ENCODE data around the gene PAMR1.

The PAMR1 gene

GRCh38 chr11:35486934-35487333 lies 38.5 kb downstream of the PAMR1 start:
- POLR2A ChIA-PET = no interaction called here
- CTCF ChIA-PET = interaction anchor here (0.6 to 5.9 kb wide), 37 partner anchors 9 to 780 kb away, joined by 3 to 43 read pairs (median 6); partner anchors contain the start of genes FJX1 and SLC1A2
- no peak overlapping the region for H3K4me3 ChIP-seq (ENCODE audit: low read depth, low read length)
- TF ChIP-seq, protein P1, sequence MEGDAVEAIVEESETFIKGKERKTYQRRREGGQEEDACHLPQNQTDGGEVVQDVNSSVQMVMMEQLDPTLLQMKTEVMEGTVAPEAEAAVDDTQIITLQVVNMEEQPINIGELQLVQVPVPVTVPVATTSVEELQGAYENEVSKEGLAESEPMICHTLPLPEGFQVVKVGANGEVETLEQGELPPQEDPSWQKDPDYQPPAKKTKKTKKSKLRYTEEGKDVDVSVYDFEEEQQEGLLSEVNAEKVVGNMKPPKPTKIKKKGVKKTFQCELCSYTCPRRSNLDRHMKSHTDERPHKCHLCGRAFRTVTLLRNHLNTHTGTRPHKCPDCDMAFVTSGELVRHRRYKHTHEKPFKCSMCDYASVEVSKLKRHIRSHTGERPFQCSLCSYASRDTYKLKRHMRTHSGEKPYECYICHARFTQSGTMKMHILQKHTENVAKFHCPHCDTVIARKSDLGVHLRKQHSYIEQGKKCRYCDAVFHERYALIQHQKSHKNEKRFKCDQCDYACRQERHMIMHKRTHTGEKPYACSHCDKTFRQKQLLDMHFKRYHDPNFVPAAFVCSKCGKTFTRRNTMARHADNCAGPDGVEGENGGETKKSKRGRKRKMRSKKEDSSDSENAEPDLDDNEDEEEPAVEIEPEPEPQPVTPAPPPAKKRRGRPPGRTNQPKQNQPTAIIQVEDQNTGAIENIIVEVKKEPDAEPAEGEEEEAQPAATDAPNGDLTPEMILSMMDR (IDR thresholded peaks at IDR 0.05; ENCODE audit: insufficient read depth, low read length, missing control alignments) = no peak
- DNase-seq (ENCODE audit: low read depth, low spot score) = no peak

- TF ChIP-seq, protein P1 (IDR thresholded peaks at IDR 0.05; ENCODE audit: insufficient read depth, low read length, missing control alignments) = no peak
- CTCF ChIA-PET = interaction anchor here (0.9 to 5.9 kb wide), 33 partner anchors 11 to 670 kb away, joined by 3 to 43 read pairs (median 6); partner anchors contain the start of genes FJX1 and SLC1A2
- POLR2A ChIA-PET = no interaction called here
These were observed 39.0 kb downstream of the PAMR1 start for GRCh38 chr11:35486446-35486845.

DNA sequence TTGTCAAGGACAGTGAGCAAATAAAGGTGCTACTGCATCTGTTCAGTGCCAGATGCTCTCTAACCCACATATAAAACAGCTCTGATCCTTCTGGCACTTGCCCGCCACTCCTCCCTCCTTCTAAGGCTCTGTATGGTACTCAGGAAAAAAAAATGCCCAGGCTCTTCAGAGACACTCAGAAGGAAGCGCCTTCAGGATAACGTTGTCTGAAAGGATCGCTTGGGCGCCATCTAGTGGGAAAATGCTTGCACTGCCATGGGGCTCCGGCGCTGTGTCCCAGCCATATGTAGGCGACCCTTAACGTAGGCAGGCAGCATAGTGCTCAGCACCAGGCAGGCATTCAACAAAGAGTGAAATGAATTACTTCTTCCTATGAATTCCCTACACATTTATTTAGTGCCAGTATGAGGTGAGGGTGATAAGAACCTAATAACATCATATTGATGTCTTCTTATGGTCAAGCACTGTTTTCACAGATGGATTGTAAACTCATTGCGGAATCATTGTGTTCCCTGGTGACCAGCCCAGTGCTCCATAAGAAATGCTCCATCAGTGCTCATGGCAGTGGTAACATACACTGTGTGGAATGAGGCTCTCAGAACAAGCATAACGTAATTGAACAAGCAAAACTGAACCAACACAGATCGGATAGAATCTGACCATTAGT lies 39.6 kb downstream of the PAMR1 start:
- ChIA-PET CTCF (interaction anchor here (0.6 to 5.9 kb wide), 54 partner anchors 12 to 781 kb away, joined by 3 to 43 read pairs (median 4); partner anchors contain the start of genes PAMR1 and SLC1A2), POLR2A (interaction anchor here (0.9 kb wide), 1 partner anchor 26 kb away, joined by 3 read pairs; no protein-coding TSS in a partner anchor)
- no peak for DNase-seq (ENCODE audit: low read depth, low spot score)
- H3K4me3 ChIP-seq (ENCODE audit: low read depth, low read length) = no peak overlapping the region
- TF ChIP-seq, protein P1 (IDR thresholded peaks at IDR 0.05; ENCODE audit: insufficient read depth, low read length, missing control alignments) = peak; percentile 90

More at GRCh38 chr11:35486446-35486845, 39.0 kb downstream of the PAMR1 start:
- DNase-seq (ENCODE audit: low read depth, low spot score) = no peak
- H3K4me3 ChIP-seq (ENCODE audit: low read depth, low read length) = no peak overlapping the region

DNA sequence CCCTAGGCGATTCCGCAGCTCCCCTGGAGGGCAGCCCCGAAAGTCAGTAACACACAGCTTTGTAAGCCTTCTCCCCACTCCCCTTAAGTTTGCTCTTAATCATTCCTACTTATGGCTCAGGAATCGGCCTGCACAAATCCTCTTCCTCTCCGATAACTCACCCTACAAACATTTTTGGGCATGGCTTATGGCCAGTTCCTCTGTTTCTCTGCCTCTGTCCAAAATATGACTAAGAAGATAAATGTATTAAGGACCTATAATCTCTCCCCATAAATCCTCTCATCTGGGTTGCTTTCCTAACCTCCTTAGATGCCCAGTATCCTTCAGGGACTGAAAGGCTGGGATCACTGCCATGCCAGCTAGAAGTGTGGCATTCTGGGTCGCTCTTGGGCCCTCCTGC lies 41.0 kb downstream of the PAMR1 start:
- ChIA-PET POLR2A (interaction anchor here (0.6 to 0.8 kb wide), 2 partner anchors 46 to 518 kb away, joined by 3 read pairs; no protein-coding TSS in a partner anchor), CTCF (interaction anchor here (1.0 to 5.9 kb wide), 24 partner anchors 10 to 559 kb away, joined by 3 to 43 read pairs (median 4); no protein-coding TSS in a partner anchor)
- peak; percentile 33 for DNase-seq (ENCODE audit: low read depth, low spot score)
- H3K4me3 ChIP-seq (ENCODE audit: low read depth, low read length) = no peak overlapping the region
- TF ChIP-seq, protein P1 (IDR thresholded peaks at IDR 0.05; ENCODE audit: insufficient read depth, low read length, missing control alignments) = no peak

DNA sequence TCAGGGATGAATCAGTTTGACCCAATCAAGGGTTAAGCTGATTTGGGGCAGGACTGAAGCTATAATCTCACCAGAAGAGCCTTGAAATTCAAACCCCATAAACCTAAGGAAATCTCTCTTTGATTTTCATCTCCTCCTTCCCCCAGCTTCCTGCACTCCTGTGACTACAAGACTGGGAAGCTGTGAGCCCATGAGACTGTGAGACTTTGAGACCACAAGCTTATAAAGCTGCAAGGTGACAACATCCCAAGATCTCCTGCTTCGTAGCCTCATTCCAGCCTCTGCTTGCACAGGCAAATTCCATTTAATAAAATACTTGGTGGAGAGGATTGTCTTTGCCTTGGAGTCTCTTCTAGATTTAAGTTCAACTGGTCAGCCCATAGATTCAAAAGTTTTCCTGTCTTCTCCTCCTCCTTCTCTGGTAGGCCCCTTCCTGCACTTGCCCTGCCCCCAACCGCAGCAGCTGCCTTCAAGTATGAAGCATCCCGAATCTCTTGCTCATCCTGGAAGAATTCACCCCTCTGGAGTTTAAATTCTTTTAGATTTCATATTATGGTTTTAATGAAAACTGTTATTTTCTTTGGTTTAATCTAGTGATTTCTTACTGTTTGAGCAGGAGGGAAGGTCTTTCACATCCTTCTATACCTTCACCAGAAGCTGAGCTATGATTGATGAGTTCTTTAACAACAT lies 42.1 kb downstream of the PAMR1 start:
- H3K4me3 ChIP-seq (ENCODE audit: low read depth, low read length) = no peak overlapping the region
- POLR2A ChIA-PET = interaction anchor here (0.6 to 1.3 kb wide), 3 partner anchors 116 to 495 kb away, joined by 3 read pairs; partner anchors contain the start of gene FJX1
- CTCF ChIA-PET = interaction anchor here (0.8 to 3.4 kb wide), 9 partner anchors 9 to 557 kb away, joined by 3 to 16 read pairs (median 3); no protein-coding TSS in a partner anchor
- DNase-seq (ENCODE audit: low read depth, low spot score) = peak; percentile 42
- TF ChIP-seq, protein P1 (IDR thresholded peaks at IDR 0.05; ENCODE audit: insufficient read depth, low read length, missing control alignments) = no peak

- H3K4me3 ChIP-seq (ENCODE audit: low read depth, low read length) = no peak overlapping the region
- no peak for DNase-seq (ENCODE audit: low read depth, low spot score)
- CTCF ChIA-PET = no interaction called here
- POLR2A ChIA-PET = no interaction called here
- TF ChIP-seq, protein P1 (IDR thresholded peaks at IDR 0.05; ENCODE audit: insufficient read depth, low read length, missing control alignments) = no peak
These were observed 45.7 kb downstream of the PAMR1 start for GRCh38 chr11:35479731-35480130.
